Esophagus muscularis mucosa (tissue), 4 donors: ENCODE results near the gene JTB. TPM values are rescaled to one million over a fixed set of nuclear protein-coding genes. Genes with fewer than 3 reads are reported as not detected.

Experiments
- DNase-seq: peaks from one replicate; pipeline ENCODE4 v3.0.0-alpha.2; 2017; ENCODE audit errors: extremely low spot score
- H3K27ac ChIP-seq, 4 donors: fragments of 200-600 bp; sonication (generic); replicated peaks in 1 of 4; 1 replicate in 3 of 4; 2 replicates in 1 of 4; pipeline ENCODE4 v1.5.1; 2016 to 2019; ENCODE audit warnings: mild to moderate bottlenecking in 1 of 4
- H3K27me3 ChIP-seq, 4 donors: fragments of 200-600 bp; sonication (generic); one replicate each; pipeline versions ENCODE4 v1.5.1 to v1.6.0; 2016 to 2019
- H3K36me3 ChIP-seq, 4 donors: fragments of 200-600 bp; sonication (generic); one replicate each; pipeline ENCODE4 v1.5.1; 2016 to 2019
- H3K4me1 ChIP-seq, 4 donors: fragments of 200-600 bp; sonication (generic); one replicate each; pipeline ENCODE4 v1.5.1; 2016 to 2019
- H3K4me3 ChIP-seq, 4 donors: fragments of 200-600 bp; sonication (generic); 1 replicate in 2 of 4; 2 replicates in 2 of 4; pipeline ENCODE4 v1.5.1; 2016 to 2019; ENCODE audit warnings: mild to moderate bottlenecking in 4 of 4, moderate library complexity in 1 of 4
- H3K9me3 ChIP-seq, 4 donors: fragments of 200-600 bp; sonication (generic); 1 replicate in 3 of 4; 2 replicates in 1 of 4; pipeline ENCODE4 v1.5.1; 2016 to 2019
- EP300 ChIP-seq: sonication (generic); formaldehyde crosslinking; IDR thresholded peaks from one replicate; pipeline ENCODE4 v1.6.1; 2017; ENCODE audit warnings: antibody characterized with exemption
- POLR2A ChIP-seq: fragments of 450-650 bp; IDR thresholded peaks from one replicate; pipeline ENCODE4 v1.6.1; 2017; ENCODE audit warnings: antibody characterized with exemption, moderate library complexity, mild to moderate bottlenecking, low read depth
- POLR2AphosphoS5 ChIP-seq, 2 donors: sonication (generic); formaldehyde crosslinking; IDR thresholded peaks; one replicate each; pipeline ENCODE4 v1.6.1; 2017; ENCODE audit warnings: antibody characterized with exemption in 2 of 2
- WGBS: methylation state at CpG from one replicate; pipeline ENCODE4 v1.1.5; 2018; 5-methylcytosine and 5-hydroxymethylcytosine counted together
- intact Hi-C: fragments of 100-400 bp; cut with DNase I; formaldehyde crosslinking; loops from one replicate; pipeline ENCODE4 v1.15.1; 2023
- total RNA-seq, 4 donors: library from RNA; depleted of rRNA; stranded (reverse); fragments of >200 nt; gene quantifications; one replicate each; pipeline versions ENCODE4 v1.1.0 to v1.2.1, GENCODE V29; 2016
- TF ChIP-seq, protein P1 (sequence below), 3 experiments: fragments of 200-600 bp in 2 of 3; fragments of 450-650 bp in 1 of 3; sonication (generic) in 2 of 3; IDR thresholded peaks; one replicate each; pipeline ENCODE4 v1.5.1; 2017 to 2019; ENCODE audit warnings: antibody characterized with exemption in 3 of 3, mild to moderate bottlenecking in 2 of 3, moderate library complexity in 1 of 3

The JTB gene
- total RNA-seq, 4 donors from 2014 or later = 175 to 238 (median 216) TPM

DNA sequence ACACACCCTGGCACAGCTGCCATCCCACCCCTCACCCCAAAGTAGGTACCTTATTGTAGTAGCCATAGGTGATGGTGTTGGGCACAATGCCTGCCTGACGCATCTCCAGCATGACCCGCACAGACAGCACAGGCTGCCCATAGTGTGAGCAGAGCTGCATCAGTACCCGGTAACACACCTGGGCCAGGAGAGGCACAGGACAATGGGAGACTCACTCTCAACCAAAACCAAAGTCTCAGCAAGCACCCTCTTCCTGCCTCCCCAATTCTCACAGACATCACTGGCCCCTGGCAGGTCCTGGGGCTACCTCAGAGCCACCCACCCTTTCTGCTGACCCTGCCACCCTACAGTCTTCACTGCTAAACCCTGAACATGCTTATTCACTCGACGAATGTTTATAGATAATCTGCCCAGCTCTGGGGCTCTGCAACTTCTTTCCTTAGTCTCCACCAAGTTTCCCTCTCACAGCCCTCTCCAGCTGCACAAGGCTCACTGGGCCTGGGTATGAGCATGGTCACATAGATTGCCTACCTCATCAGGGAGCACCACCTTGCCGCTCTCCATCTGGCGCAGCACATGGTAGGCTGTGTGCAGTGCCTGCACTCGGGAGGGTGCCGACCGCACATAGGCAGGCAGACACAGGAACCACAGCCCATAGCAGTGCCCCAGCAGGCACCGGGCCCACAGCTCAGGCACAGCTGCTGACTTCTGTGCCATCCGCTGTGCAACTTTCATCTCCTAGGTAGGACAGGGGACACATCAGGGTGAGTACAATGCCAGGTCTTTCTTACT is 41.3 kb downstream of the JTB start:
- Histone ChIP-seq H3K36me3 (peaks cover 64 to 100% (median 94%) of the 10 kb centered on the region in 4 donors), H3K4me3 (no peak overlapping the region), H3K27me3 (no peaks in the 10 kb centered on the region), H3K27ac (no peak overlapping the region), H3K9me3 (no peaks in the 10 kb centered on the region), H3K4me1 (no peaks in the 10 kb centered on the region)
- TF ChIP-seq POLR2A = no peak
- intact Hi-C loops = no loop called here
- no peak for DNase-seq
- WGBS = 99% methylated on average over 12 of the region's 12 CpGs

DNA sequence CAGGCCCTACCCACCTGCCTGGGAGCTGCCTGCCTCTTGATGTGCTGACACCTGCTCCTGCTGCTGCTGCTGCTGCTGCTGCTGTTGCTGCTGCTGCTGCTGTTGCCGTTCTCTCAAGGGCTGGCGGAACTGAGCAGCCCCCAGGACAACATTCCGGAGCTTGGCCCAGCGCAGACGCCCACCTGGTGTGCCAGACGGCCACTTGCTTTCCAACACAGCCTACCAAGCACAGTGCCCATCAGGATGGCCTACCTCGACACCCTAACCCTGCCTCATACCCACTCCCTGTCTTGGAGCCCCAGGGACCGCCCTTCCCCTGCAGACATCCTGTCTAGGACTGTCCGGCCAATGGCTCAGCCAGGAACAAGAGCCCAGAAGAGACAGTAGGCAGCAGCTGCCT is 42.7 kb downstream of the JTB start:
- Histone ChIP-seq H3K4me1 (no peaks in the 10 kb centered on the region), H3K36me3 (peaks cover 64 to 100% (median 94%) of the 10 kb centered on the region in 4 donors), H3K27me3 (no peaks in the 10 kb centered on the region), H3K27ac (no peak overlapping the region), H3K4me3 (no peak overlapping the region), H3K9me3 (no peaks in the 10 kb centered on the region)
- intact Hi-C loops = no loop called here
- DNase-seq = no peak
- WGBS = 90% methylated on average over 9 of the region's 9 CpGs
- TF ChIP-seq POLR2AphosphoS5 (IDR thresholded peaks at IDR 0.05) (no peak), POLR2A (no peak), EP300 (no peak)
- TF ChIP-seq, protein P1, sequence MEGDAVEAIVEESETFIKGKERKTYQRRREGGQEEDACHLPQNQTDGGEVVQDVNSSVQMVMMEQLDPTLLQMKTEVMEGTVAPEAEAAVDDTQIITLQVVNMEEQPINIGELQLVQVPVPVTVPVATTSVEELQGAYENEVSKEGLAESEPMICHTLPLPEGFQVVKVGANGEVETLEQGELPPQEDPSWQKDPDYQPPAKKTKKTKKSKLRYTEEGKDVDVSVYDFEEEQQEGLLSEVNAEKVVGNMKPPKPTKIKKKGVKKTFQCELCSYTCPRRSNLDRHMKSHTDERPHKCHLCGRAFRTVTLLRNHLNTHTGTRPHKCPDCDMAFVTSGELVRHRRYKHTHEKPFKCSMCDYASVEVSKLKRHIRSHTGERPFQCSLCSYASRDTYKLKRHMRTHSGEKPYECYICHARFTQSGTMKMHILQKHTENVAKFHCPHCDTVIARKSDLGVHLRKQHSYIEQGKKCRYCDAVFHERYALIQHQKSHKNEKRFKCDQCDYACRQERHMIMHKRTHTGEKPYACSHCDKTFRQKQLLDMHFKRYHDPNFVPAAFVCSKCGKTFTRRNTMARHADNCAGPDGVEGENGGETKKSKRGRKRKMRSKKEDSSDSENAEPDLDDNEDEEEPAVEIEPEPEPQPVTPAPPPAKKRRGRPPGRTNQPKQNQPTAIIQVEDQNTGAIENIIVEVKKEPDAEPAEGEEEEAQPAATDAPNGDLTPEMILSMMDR (IDR thresholded peaks at IDR 0.05) = no peak

DNA sequence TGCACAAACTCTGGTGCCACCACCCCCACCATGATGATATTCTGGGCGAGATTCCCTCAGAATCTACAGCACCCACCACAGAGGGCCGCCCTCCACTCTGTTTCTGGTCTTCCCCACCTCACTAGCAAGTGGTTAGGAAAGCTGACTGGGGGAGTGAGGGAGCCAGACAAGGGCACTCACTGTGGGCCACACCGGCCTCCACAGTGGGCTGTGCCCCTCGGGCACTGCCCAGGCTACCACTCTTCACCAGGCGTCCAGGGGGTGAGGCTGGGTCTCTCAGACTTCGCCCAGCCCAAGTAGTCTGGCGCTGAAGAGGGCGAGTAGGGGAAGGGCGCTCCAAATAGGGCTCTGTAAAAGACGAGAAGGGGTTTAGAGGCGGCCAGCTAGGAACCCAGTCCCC is 43.5 kb downstream of the JTB start:
- intact Hi-C loops = no loop called here
- peaks cover 59 to 100% (median 90%) of the 10 kb centered on the region in 4 donors for H3K36me3 ChIP-seq
- 96% methylated on average over 11 of the region's 11 CpGs for WGBS

DNA sequence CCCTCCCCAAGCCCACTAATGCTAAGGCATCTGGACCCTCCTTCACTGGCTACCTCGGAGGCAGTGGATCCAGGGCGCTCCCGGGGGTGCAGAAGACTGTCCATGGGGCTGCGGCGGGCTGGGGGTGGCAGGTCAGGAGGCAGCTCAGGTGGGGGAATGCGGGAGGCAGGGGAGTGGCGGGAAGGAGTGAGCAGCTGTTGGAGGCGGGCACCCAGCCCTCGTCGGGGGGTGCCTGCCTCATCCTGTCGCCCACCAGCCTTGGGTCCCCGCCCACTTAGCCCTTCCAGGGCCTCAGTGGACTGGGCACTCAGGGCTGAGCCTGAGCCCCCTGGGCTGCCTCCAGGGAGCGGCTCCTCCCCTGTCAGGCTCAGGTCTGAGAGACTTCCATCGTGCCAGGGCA is 44.0 kb downstream of the JTB start:
- H3K9me3 ChIP-seq = no peaks in the 10 kb centered on the region
- no peaks in the 10 kb centered on the region for H3K27me3 ChIP-seq
- peaks cover 0 to 6% (median 2%) of the 10 kb centered on the region in 4 donors for H3K4me1 ChIP-seq
- no peak overlapping the region for H3K4me3 ChIP-seq
- 91% methylated on average over 13 of the region's 14 CpGs for WGBS
- intact Hi-C loops = no loop called here
- TF ChIP-seq, protein P1 (IDR thresholded peaks at IDR 0.05) = no peak
- TF ChIP-seq EP300 = no peak
- TF ChIP-seq POLR2AphosphoS5 (IDR thresholded peaks at IDR 0.05) = no peak
- no peak for TF ChIP-seq POLR2A
- DNase-seq = no peak
- peaks cover 59 to 96% (median 87%) of the 10 kb centered on the region in 4 donors for H3K36me3 ChIP-seq
- H3K27ac ChIP-seq = no peak overlapping the region

More for the DNA sequence above, 43.5 kb downstream of the JTB start:
- Histone ChIP-seq H3K27ac (no peak overlapping the region), H3K27me3 (no peaks in the 10 kb centered on the region), H3K4me1 (peaks cover 0 to 1% (median 0%) of the 10 kb centered on the region in 4 donors), H3K9me3 (no peaks in the 10 kb centered on the region), H3K4me3 (no peak overlapping the region)
- no peak for DNase-seq
- TF ChIP-seq POLR2AphosphoS5 (IDR thresholded peaks at IDR 0.05) (no peak), POLR2A (no peak), EP300 (no peak)
- TF ChIP-seq, protein P1 (IDR thresholded peaks at IDR 0.05) = no peak

DNA sequence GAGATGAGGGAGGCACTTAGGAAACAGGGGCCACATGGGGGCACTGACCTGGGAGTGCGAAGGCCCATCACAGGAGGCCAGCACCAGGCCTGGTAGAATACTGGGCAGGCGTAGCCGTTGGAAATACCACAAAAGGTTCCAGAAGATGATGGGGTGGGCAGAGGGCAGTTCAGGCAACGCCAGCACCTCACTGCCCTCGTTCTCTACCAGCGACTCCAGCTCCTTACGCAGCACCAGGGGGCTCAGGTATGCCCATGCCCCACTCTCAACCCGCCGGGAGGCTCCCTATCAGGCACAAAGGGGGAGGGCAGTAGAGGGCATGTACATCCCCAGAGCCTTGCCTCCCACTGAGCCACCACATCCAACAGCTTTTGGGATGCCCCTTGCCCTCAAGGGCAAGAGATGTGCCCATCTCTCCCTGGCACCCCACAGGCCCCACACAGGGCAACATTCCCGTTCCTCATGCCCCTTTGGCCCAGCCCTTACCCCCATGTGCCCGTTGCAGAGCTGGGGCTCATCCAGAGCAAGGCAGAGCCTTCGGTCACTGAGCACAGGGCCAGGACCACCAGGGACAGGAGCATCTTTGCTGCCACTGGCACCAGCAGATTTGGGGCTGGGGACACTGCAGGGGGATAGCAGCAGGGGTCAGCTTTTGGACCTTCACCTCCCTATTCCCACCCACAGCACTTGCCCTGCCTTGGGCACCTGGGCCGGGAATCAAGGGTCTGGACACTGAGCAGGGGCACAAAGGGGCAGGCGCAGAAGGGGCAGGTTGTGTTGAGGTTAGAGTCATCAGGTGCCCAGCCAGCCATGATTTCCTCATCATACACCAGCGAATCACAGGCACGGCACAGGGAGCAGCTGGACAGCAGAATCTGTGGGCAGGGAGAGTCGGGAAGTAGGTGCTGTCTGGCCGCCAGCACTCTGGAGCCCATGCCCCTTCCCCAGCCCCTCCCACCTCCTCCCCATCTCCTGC is 45.0 kb downstream of the JTB start:
- WGBS = 92% methylated on average over 14 of the region's 18 CpGs
- no peak for DNase-seq
- Histone ChIP-seq H3K27me3 (no peaks in the 10 kb centered on the region), H3K4me3 (no peak overlapping the region), H3K9me3 (no peaks in the 10 kb centered on the region), H3K4me1 (peaks cover 0 to 11% (median 3%) of the 10 kb centered on the region in 4 donors), H3K27ac (no peak overlapping the region), H3K36me3 (peaks cover 53 to 86% (median 78%) of the 10 kb centered on the region in 4 donors)
- intact Hi-C loops = no loop called here
- TF ChIP-seq, protein P1 (IDR thresholded peaks at IDR 0.05) = no peak
- TF ChIP-seq POLR2A (no peak), POLR2AphosphoS5 (IDR thresholded peaks at IDR 0.05) (no peak), EP300 (no peak)
